ENCODE data around the gene RNASET2.

RNASET2 gene

DNA sequence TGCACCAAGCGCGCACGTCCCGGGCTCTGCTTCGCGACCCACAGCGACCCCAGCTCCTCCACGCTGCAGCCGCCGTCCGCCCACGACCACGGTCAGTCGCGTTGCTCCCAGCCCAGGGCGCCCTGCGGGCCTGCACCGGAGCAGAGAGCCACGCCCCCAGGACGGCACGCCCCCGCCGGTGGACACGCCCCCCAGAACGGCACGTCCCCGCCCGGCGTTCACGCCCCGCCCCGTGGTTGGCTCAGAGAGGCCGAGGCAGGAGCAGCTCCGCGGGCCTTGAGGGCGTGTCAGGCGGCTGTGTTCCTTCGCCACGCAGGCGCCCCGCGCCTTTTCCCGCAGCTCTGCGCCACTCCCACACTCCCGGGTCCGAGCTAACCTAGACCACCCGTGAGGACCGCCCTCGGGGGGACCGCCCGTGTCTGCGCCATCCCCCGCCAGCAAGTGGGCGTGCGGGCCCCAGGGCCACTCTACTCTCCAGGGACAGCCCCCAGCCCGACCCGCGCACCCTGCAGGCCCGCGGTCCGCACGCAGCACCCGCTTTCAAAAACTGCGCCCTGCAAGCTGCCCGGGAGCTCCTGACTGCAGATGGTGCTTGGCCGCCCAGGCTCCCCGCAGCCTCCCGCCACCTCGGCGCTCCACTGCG, at the start of gene RNASET2:
Gene RNASET2 (minus strand): TSS at position 107 of the 643 bp plus-strand sequence. CDS start 368 bp downstream, outside the sequence.
- in situ Hi-C loops (cut with MboI; ENCODE audit: low sequenced_read_pairs): no loop called here

GRCh38 chr6:167005350-167006159, 49.2 kb upstream of the RNASET2 start:
- in situ Hi-C loops (cut with MboI; ENCODE audit: low sequenced_read_pairs): no loop called here

GRCh38 chr6:167000759-167001158, 44.4 kb upstream of the RNASET2 start:
- in situ Hi-C loops (cut with MboI; ENCODE audit: low sequenced_read_pairs): no loop called here

GRCh38 chr6:166999884-167000253, 43.5 kb upstream of the RNASET2 start:
- in situ Hi-C loops (cut with MboI; ENCODE audit: low sequenced_read_pairs): loop anchor here (10.0 kb wide), 1 partner anchor 225 kb away; no protein-coding TSS in a partner anchor

DNA sequence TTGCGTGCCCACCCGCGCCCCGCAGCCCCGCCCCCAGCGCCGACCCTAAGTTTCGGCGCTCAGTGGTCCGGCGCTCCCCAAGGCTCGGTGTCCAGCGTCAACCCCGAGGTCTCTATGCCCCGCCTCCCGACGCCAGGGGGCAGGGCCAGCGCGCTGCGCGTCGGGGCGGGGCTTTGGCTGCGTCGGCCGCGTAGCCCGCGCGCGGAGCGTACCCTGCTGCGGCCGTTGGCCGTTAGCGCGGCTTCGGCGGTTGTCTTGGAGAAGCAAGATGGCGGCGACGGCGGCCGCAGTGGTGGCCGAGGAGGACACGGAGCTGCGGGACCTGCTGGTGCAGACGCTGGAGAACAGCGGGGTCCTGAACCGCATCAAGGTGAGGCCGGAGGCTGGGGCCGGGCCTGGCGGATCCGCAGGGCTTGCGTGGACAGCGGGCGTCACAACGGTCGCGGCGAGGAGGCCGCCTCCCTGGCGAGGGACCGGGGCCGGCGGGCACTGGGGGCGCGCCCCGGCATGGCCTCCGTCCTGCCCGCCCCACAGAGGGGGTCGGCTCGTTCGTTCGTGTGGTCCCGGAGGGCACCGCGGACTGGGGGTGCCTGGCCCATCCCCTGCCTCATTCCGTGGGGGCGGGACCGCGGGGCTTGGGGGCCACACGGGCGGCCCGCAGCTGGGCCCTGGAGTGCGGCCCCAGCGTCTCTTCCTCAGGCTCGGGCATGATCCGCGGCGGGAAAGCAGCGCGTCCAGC, 43.0 kb upstream of the RNASET2 start, which contains the start of gene CEP43:
Gene CEP43 (plus strand): TSS at position 253 of the 739 bp plus-strand sequence. CDS start 16 bp downstream, at position 269.
- in situ Hi-C loops (cut with MboI; ENCODE audit: low sequenced_read_pairs): loop anchor here (10.0 kb wide), 1 partner anchor 225 kb away; no protein-coding TSS in a partner anchor

DNA sequence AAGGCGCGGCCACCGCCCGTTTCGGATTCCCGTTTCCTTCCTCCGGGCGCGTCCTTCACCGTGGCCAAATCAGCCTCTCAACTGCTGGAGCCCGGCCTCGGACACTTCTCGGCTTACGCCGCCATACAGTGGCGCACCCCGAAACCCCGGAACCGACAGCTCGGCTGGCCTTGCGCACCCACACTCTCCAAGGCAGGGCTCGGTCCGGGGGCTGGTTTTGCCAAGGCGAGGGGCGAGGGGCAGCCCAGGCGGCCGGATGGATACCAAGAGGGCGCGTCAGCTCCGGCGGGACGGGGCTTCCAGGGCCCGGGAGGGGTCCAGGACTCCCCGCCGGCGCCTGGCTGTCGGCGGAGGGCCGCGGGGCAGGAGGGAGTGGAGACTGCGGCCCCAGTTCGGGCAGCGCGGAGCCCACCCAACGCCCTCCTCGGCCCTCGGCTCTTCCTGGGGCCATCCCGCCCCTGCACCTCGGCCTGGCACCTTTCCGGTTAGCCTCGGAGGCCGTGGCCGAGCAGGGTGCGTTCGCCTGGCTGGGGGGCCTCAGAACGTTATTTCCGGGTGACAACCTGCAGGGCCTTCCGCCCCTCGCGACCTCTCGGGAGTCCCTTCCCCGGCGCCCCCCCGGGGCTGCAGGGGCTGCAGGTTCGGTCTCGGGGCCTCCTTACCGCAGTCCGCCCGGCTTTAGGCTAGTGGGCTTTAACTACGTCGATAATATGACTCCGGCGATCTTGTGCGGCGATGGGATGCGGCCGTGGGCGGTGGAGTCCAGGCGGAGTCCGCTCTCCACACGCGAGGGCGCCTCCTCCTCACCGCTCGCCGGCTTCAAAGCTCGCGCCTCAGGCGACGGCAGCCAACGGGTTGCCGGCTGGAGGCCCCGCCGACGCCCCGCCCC, 42.1 kb upstream of the RNASET2 start:
- in situ Hi-C loops (cut with MboI; ENCODE audit: low sequenced_read_pairs): loop anchor here (10.0 kb wide), 1 partner anchor 224 kb away; no protein-coding TSS in a partner anchor

- in situ Hi-C loops (cut with MboI; ENCODE audit: low sequenced_read_pairs): loop anchor here (10.0 kb wide), 1 partner anchor 223 kb away; no protein-coding TSS in a partner anchor
Measured at GRCh38 chr6:166997768-166998255, 41.5 kb upstream of the RNASET2 start.

GRCh38 chr6:166997348-166997747, 41.0 kb upstream of the RNASET2 start:
- in situ Hi-C loops (cut with MboI; ENCODE audit: low sequenced_read_pairs): loop anchor here (10.0 kb wide), 1 partner anchor 223 kb away; no protein-coding TSS in a partner anchor

- in situ Hi-C loops (cut with MboI; ENCODE audit: low sequenced_read_pairs): loop anchor here (10.0 kb wide), 1 partner anchor 222 kb away; no protein-coding TSS in a partner anchor
Measured at GRCh38 chr6:166996406-166996805, 40.1 kb upstream of the RNASET2 start.

GRCh38 chr6:166989427-166990032, 33.2 kb upstream of the RNASET2 start:
- in situ Hi-C loops (cut with MboI; ENCODE audit: low sequenced_read_pairs): loop anchor here (10.0 kb wide), 1 partner anchor 215 kb away; no protein-coding TSS in a partner anchor

- in situ Hi-C loops (cut with MboI; ENCODE audit: low sequenced_read_pairs): no loop called here
Measured at GRCh38 chr6:166988674-166989201, 32.4 kb upstream of the RNASET2 start.

GRCh38 chr6:166987930-166988329, 31.6 kb upstream of the RNASET2 start:
- in situ Hi-C loops (cut with MboI; ENCODE audit: low sequenced_read_pairs): no loop called here

- in situ Hi-C loops (cut with MboI; ENCODE audit: low sequenced_read_pairs): no loop called here
Measured at GRCh38 chr6:166987448-166987847, 31.1 kb upstream of the RNASET2 start.

DNA sequence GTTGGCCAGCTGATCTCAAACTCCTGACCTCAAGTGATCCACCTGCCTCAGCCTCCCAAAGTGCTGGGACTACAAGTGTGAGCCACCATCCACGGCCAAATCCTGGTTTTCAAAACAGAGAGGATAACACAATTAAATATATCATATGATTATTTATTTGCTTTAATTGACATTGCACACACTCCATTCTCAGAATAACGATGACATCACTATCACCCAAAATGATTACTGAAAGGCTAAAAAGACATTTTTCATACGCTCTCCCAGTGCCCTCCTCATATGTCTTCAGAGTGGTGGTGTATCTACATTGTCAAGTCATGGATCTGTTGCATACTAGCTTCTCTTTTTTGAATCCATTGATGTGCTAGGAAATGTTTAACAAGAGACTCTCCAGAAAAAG, 24.4 kb upstream of the RNASET2 start:
- in situ Hi-C loops (cut with MboI; ENCODE audit: low sequenced_read_pairs): no loop called here

GRCh38 chr6:166977621-166978525, 21.5 kb upstream of the RNASET2 start:
- in situ Hi-C loops (cut with MboI; ENCODE audit: low sequenced_read_pairs): no loop called here

GRCh38 chr6:166976636-166977035, 20.3 kb upstream of the RNASET2 start:
- in situ Hi-C loops (cut with MboI; ENCODE audit: low sequenced_read_pairs): no loop called here

GRCh38 chr6:166972101-166972500, 15.8 kb upstream of the RNASET2 start:
- in situ Hi-C loops (cut with MboI; ENCODE audit: low sequenced_read_pairs): no loop called here

- in situ Hi-C loops (cut with MboI; ENCODE audit: low sequenced_read_pairs): no loop called here
Measured at GRCh38 chr6:166971271-166971670, 14.9 kb upstream of the RNASET2 start.

Data from HL-60/S4 treated with phorbol 12-myristate 13-acetate at 8.2 ng/mL for 4 days and 3 days (cell line).